H1 (cell line): ENCODE measurements around the gene MBD3L3. TPM values are rescaled to one million over a fixed set of nuclear protein-coding genes. Genes with fewer than 3 reads are reported as not detected.
A peak's percentile ranks its signal among the peaks of the same experiment; 100 is the strongest.
"Not testable (repeated sequence)": the region's sequence is repeated elsewhere in the genome, so short reads cannot be mapped to it uniquely, and the experiment has no call there.

Experiments used
- CTCF ChIA-PET: fragments of 300-600 bp; sonication (Branson Sonifier 250); formaldehyde crosslinking; loops from one replicate; lab custom pipeline; 2021; ENCODE audit not compliant: partially characterized antibody; lab: Charles Lee
- POLR2A ChIA-PET: fragments of 300-600 bp; sonication (Branson Sonifier 250); formaldehyde crosslinking; loops from one replicate; lab custom pipeline; 2021; ENCODE audit warnings: inconsistent platforms; ENCODE audit not compliant: partially characterized antibody; lab: Charles Lee
- DNase-seq, 2 experiments: peaks; one replicate each; pipeline versions ENCODE4 v3.0.0 to v3.0.0-alpha.2; 2010 to 2022; ENCODE audit warnings: low spot score in 2 of 2, low read depth in 1 of 2, mixed read lengths in 1 of 2
- FAIRE-seq: peaks from 2 replicates; lab custom pipeline; 2011; peaks lifted over from hg19 to GRCh38; lab: Jason Lieb, UNC
- H2AFZ ChIP-seq: 2 replicates; pipeline ENCODE4 v1.8.1; 2012; ENCODE audit warnings: low read length, inconsistent platforms
- H2AK5ac ChIP-seq: 2 replicates; pipeline ENCODE4 v1.6.1; 2013; ENCODE audit warnings: low read depth, low read length
- H2BK120ac ChIP-seq: replicated peaks from 2 replicates; pipeline ENCODE3; 2013; ENCODE audit warnings: low read depth, low read length, inconsistent platforms
- H2BK12ac ChIP-seq: 2 replicates; pipeline ENCODE4 v1.6.1; 2013; ENCODE audit warnings: low read depth, low read length
- H2BK15ac ChIP-seq: 2 replicates; pipeline ENCODE4 v1.6.1; 2013; ENCODE audit warnings: low read length
- H2BK20ac ChIP-seq: 2 replicates; pipeline ENCODE4 v1.6.1; 2013; ENCODE audit warnings: low read length
- H2BK5ac ChIP-seq: 2 replicates; pipeline ENCODE4 v1.6.1; 2013; ENCODE audit warnings: low read depth, low read length
- H3K14ac ChIP-seq: 2 replicates; pipeline ENCODE4 v1.6.1; 2013; ENCODE audit warnings: inconsistent platforms; ENCODE audit not compliant: insufficient read length
- H3K18ac ChIP-seq: 2 replicates; pipeline ENCODE4 v1.6.1; 2013; ENCODE audit warnings: low read length; ENCODE audit errors: extremely low read depth
- H3K23ac ChIP-seq: 2 replicates; pipeline ENCODE4 v1.6.1; 2013; ENCODE audit warnings: inconsistent platforms; ENCODE audit not compliant: insufficient read length
- H3K23me2 ChIP-seq: 2 replicates; pipeline ENCODE4 v1.6.1; 2013; ENCODE audit warnings: low read depth, low read length
- H3K27ac ChIP-seq: 2 replicates; pipeline ENCODE4 v1.6.1; 2011; ENCODE audit warnings: low read depth, low read length, inconsistent platforms
- H3K27me3 ChIP-seq, 4 experiments: replicated peaks in 1 of 4; 1 replicate in 1 of 4; 2 replicates in 3 of 4; pipeline versions ENCODE4 v1.6.1 to v1.8.1; 2011 to 2013; ENCODE audit warnings: low read length in 3 of 4, mild to moderate bottlenecking in 3 of 4, inconsistent platforms in 2 of 4, mixed read lengths in 2 of 4, moderate library complexity in 1 of 4; ENCODE audit not compliant: control insufficient read depth in 3 of 4, insufficient read depth in 3 of 4; ENCODE audit errors: extremely low read depth in 1 of 4
- H3K36me3 ChIP-seq, 4 experiments: 2 replicates each; pipeline versions ENCODE4 v1.6.1 to v1.8.1; 2011 to 2013; ENCODE audit warnings: mild to moderate bottlenecking in 4 of 4, low read length in 3 of 4, moderate library complexity in 2 of 4, control low read depth in 1 of 4, inconsistent platforms in 1 of 4; ENCODE audit not compliant: insufficient read depth in 4 of 4, control insufficient read depth in 2 of 4
- H3K4ac ChIP-seq: replicated peaks from 2 replicates; pipeline ENCODE3; 2013; ENCODE audit warnings: low read length, low read depth, mixed read lengths, inconsistent platforms; ENCODE audit not compliant: insufficient read length
- H3K4me1 ChIP-seq, 4 experiments: replicated peaks in 1 of 4; 1 replicate in 1 of 4; 2 replicates in 3 of 4; pipeline versions ENCODE4 v1.6.1 to v1.8.1; 2011 to 2013; ENCODE audit warnings: low read length in 3 of 4, inconsistent platforms in 2 of 4, mixed read lengths in 1 of 4; ENCODE audit not compliant: insufficient read depth in 4 of 4, control insufficient read depth in 3 of 4
- H3K4me2 ChIP-seq, 2 experiments: 2 replicates each; pipeline versions ENCODE4 v1.6.1 to v1.8.1; 2011 to 2013; ENCODE audit warnings: low read depth in 2 of 2, low read length in 2 of 2, control low read depth in 1 of 2, inconsistent platforms in 1 of 2, mild to moderate bottlenecking in 1 of 2; ENCODE audit not compliant: insufficient read depth in 1 of 2
- H3K4me3 ChIP-seq, 4 experiments: fragments of 200-600, 300-600 bp in 1 of 4; sonication (generic), shearing (Covaris generic), sonication (Bioruptor Twin) in 1 of 4; 2 replicates each; pipeline versions ENCODE4 v1.5.1 to v1.8.1; 2011 to 2016; ENCODE audit warnings: low read length in 4 of 4, low read depth in 3 of 4, control low read depth in 2 of 4, inconsistent platforms in 2 of 4, mild to moderate bottlenecking in 2 of 4, mixed read lengths in 1 of 4, moderate library complexity in 1 of 4; ENCODE audit not compliant: insufficient read depth in 2 of 4; ENCODE audit errors: extremely low read depth in 1 of 4
- H3K56ac ChIP-seq: replicated peaks from 2 replicates; pipeline ENCODE3; 2013; ENCODE audit warnings: low read depth, mild to moderate bottlenecking, mixed read lengths, low read length, inconsistent platforms; ENCODE audit not compliant: insufficient read length
- H3K79me1 ChIP-seq: 2 replicates; pipeline ENCODE4 v1.6.1; 2013; ENCODE audit warnings: low read depth, low read length, control low read depth
- H3K79me2 ChIP-seq, 2 experiments: 2 replicates each; pipeline versions ENCODE4 v1.6.1 to v1.8.1; 2012 to 2013; ENCODE audit warnings: low read length in 2 of 2, mild to moderate bottlenecking in 2 of 2, inconsistent platforms in 1 of 2; ENCODE audit not compliant: insufficient read depth in 2 of 2, control insufficient read depth in 1 of 2
- H3K9ac ChIP-seq, 4 experiments: replicated peaks in 1 of 4; 1 replicate in 1 of 4; 2 replicates in 3 of 4; pipeline versions ENCODE4 v1.6.1 to v1.8.1; 2011 to 2013; ENCODE audit warnings: low read depth in 3 of 4, low read length in 3 of 4, control low read depth in 2 of 4, mild to moderate bottlenecking in 2 of 4, moderate library complexity in 2 of 4, inconsistent platforms in 1 of 4; ENCODE audit errors: extremely low read depth in 1 of 4
- H3K9me3 ChIP-seq, 2 experiments: 2 replicates each; pipeline versions ENCODE4 v1.6.1 to v1.8.1; 2012 to 2013; ENCODE audit warnings: mild to moderate bottlenecking in 2 of 2, moderate library complexity in 2 of 2, control low read depth in 1 of 2, inconsistent platforms in 1 of 2, low read depth in 1 of 2, low read length in 1 of 2, mixed read lengths in 1 of 2; ENCODE audit not compliant: insufficient read depth in 2 of 2
- H4K20me1 ChIP-seq, 2 experiments: replicated peaks in 1 of 2; 2 replicates each; pipeline versions ENCODE3 to v1.8.1; 2011 to 2013; ENCODE audit warnings: inconsistent platforms in 2 of 2, low read length in 2 of 2, mild to moderate bottlenecking in 1 of 2; ENCODE audit not compliant: insufficient read depth in 2 of 2, control insufficient read depth in 1 of 2
- H4K5ac ChIP-seq: 2 replicates; pipeline ENCODE4 v1.6.1; 2013; ENCODE audit warnings: low read length, low read depth, mixed read lengths, inconsistent platforms; ENCODE audit not compliant: insufficient read length
- H4K8ac ChIP-seq: 2 replicates; pipeline ENCODE4 v1.8.0; 2013; ENCODE audit warnings: mild to moderate bottlenecking, moderate library complexity, low read length, inconsistent platforms; ENCODE audit not compliant: insufficient read depth; ENCODE audit errors: extremely low read depth
- H4K91ac ChIP-seq: replicated peaks from 2 replicates; pipeline ENCODE3; 2013; ENCODE audit warnings: low read length, mixed read lengths, inconsistent platforms; ENCODE audit not compliant: insufficient read length
- WGBS, 2 experiments: shearing (Covaris generic) in 1 of 2; methylation state at CpG; one replicate each; pipeline versions ENCODE4 v1.1.6 to v1.1.7; 2013 to 2015; ENCODE audit warnings: low lambda C conversion rate in 2 of 2, mixed read lengths in 2 of 2, inconsistent platforms in 1 of 2, low coverage in 1 of 2, missing lambda C conversion rate in 1 of 2; ENCODE audit not compliant: insufficient replicate concordance in 2 of 2, insufficient coverage in 1 of 2, insufficient read length in 1 of 2; ENCODE audit errors: extremely low coverage in 1 of 2, missing lambda C conversion rate in 1 of 2; 5-methylcytosine and 5-hydroxymethylcytosine counted together
- polyA plus RNA-seq, 7 experiments: library from polyadenylated mRNA; depleted of rRNA in 3 of 7; stranded (reverse) in 5 of 7; unstranded in 2 of 7; fragments of >200 nt in 5 of 7; fragments of 200-250 nt in 2 of 7; gene quantifications; 1 replicate in 5 of 7; 2 replicates in 1 of 7; 4 replicates in 1 of 7; pipeline versions ENCODE4 v1.2.1 to v1.2.3, GENCODE V29; 2011 to 2013; ENCODE audit warnings: missing spikeins in 2 of 7, mixed read lengths in 2 of 7
- total RNA-seq: library from RNA; stranded (reverse); fragmentation: NEBNext Ultra II Directional; extraction: Animal tissue kit (Norgen Biotek cat#: 25700); gene quantifications from 2 replicates; pipeline ENCODE4 v1.2.1, GENCODE V29; 2021

Gene MBD3L3
- total and polyA plus RNA-seq, 2 of the 8 experiments (the other 6 are each of a cell fraction or from before 2014, with no cell fraction given) = not detected

GRCh38 chr19:7051421-7051820, 7.1 kb downstream of the MBD3L3 start:
- H2BK120ac ChIP-seq, H3K23me2 ChIP-seq, H4K5ac ChIP-seq, H3K9me3 ChIP-seq, H3K14ac ChIP-seq, POLR2A ChIA-PET, DNase-seq, H2BK5ac ChIP-seq, H3K4me3 ChIP-seq, H3K4ac ChIP-seq, H2AFZ ChIP-seq, H4K20me1 ChIP-seq, FAIRE-seq, H3K79me1 ChIP-seq, H2BK12ac ChIP-seq, H3K4me2 ChIP-seq, H3K18ac ChIP-seq, H4K8ac ChIP-seq, H3K56ac ChIP-seq, H3K4me1 ChIP-seq, H3K27ac ChIP-seq, H3K9ac ChIP-seq, H2AK5ac ChIP-seq, H2BK15ac ChIP-seq, H3K23ac ChIP-seq, H4K91ac ChIP-seq, H3K36me3 ChIP-seq, H2BK20ac ChIP-seq, CTCF ChIA-PET, H3K27me3 ChIP-seq, H3K79me2 ChIP-seq: not testable (repeated sequence)
- 87% methylated on average over 3 of the region's 5 CpGs; no CpG with 5 or more reads in 1 of the 2 experiments for WGBS, 2 experiments

- CTCF ChIA-PET, H2AK5ac ChIP-seq, H3K18ac ChIP-seq, H3K79me2 ChIP-seq, H2AFZ ChIP-seq, H2BK20ac ChIP-seq, H3K4me2 ChIP-seq, H3K23me2 ChIP-seq, H3K4me1 ChIP-seq, H3K9me3 ChIP-seq, H2BK5ac ChIP-seq, H4K91ac ChIP-seq, H3K27ac ChIP-seq, H2BK12ac ChIP-seq, H4K8ac ChIP-seq, H3K9ac ChIP-seq, H3K14ac ChIP-seq, DNase-seq, POLR2A ChIA-PET, H3K56ac ChIP-seq, H4K5ac ChIP-seq, H3K4me3 ChIP-seq, H3K27me3 ChIP-seq, H2BK120ac ChIP-seq, H3K36me3 ChIP-seq, H3K23ac ChIP-seq, H4K20me1 ChIP-seq, H3K4ac ChIP-seq, H3K79me1 ChIP-seq, H2BK15ac ChIP-seq: not testable (repeated sequence)
- FAIRE-seq = peak; percentile 45
- no CpG with 5 or more reads among the region's 7 CpGs for WGBS, 2 experiments
These were observed 9.5 kb downstream of the MBD3L3 start, which contains the start of gene MBD3L2 for GRCh38 chr19:7049021-7049420. TSS of gene MBD3L2 (plus strand) at chr19:7049321. CDS start at chr19:7049374, 53 bp downstream.
